ENCODE measurements around the gene GPR150.

The GPR150 gene

GRCh38 chr5:95620030-95620869 is at the start of gene GPR150:
Gene GPR150, plus strand, starts transcription at chr5:95620087. Its CDS starts 189 bp downstream, at chr5:95620276.
- H3K4me3 ChIP-seq (ENCODE audit: low read depth, low read length) = peak within 1 kb of the TSS; percentile 54

GRCh38 chr5:95572016-95572415 is 47.9 kb upstream of the GPR150 start:
- TF ChIP-seq CTCF (IDR thresholded peaks at IDR 0.05; ENCODE audit: low read depth, low read length) = no peak
- H3K4me3 ChIP-seq (ENCODE audit: low read depth, low read length) = no peak overlapping the region

More at GRCh38 chr5:95620030-95620869, at the start of gene GPR150:
- TF ChIP-seq CTCF (IDR thresholded peaks at IDR 0.05; ENCODE audit: low read depth, low read length) = no peak; the same call in 1 of the 2 replicates

GRCh38 chr5:95581576-95581975 is 38.3 kb upstream of the GPR150 start:
- no peak for TF ChIP-seq CTCF (IDR thresholded peaks at IDR 0.05; ENCODE audit: low read depth, low read length)
- H3K4me3 ChIP-seq (ENCODE audit: low read depth, low read length) = no peak overlapping the region

GRCh38 chr5:95583992-95584391 is 35.9 kb upstream of the GPR150 start:
- no peak for TF ChIP-seq CTCF (IDR thresholded peaks at IDR 0.05; ENCODE audit: low read depth, low read length)
- H3K4me3 ChIP-seq (ENCODE audit: low read depth, low read length) = no peak overlapping the region

- no peak overlapping the region for H3K4me3 ChIP-seq (ENCODE audit: low read depth, low read length)
- no peak for TF ChIP-seq CTCF (IDR thresholded peaks at IDR 0.05; ENCODE audit: low read depth, low read length)
Measured at GRCh38 chr5:95590880-95591279, 29.0 kb upstream of the GPR150 start.

- no peak for TF ChIP-seq CTCF (IDR thresholded peaks at IDR 0.05; ENCODE audit: low read depth, low read length)
- no peak overlapping the region for H3K4me3 ChIP-seq (ENCODE audit: low read depth, low read length)
Measured at GRCh38 chr5:95591490-95591901, 28.4 kb upstream of the GPR150 start.

GRCh38 chr5:95595289-95595931 is 24.5 kb upstream of the GPR150 start:
- no peak overlapping the region for H3K4me3 ChIP-seq (ENCODE audit: low read depth, low read length)
- TF ChIP-seq CTCF (IDR thresholded peaks at IDR 0.05; ENCODE audit: low read depth, low read length) = no peak
